SK-N-SH treated with all-trans-retinoic acid at 6 μM for 48 hours (cell line): ENCODE measurements around the gene ARHGEF40.

Experiments
- CREB5 ChIP-seq: fragments of 250-450 bp; sonication (Bioruptor Pico); IDR thresholded peaks from 2 replicates; pipeline ENCODE4 v1.5.1; 2020; ENCODE audit warnings: low read depth, mild to moderate bottlenecking, moderate library complexity
- CSDC2 ChIP-seq: fragments of 250-450 bp; sonication (Bioruptor Pico); IDR thresholded peaks from 2 replicates; pipeline ENCODE4 v1.5.0; 2020; ENCODE audit warnings: mild to moderate bottlenecking, moderate library complexity
- CSRNP3 ChIP-seq: fragments of 250-450 bp; sonication (Bioruptor Pico); IDR thresholded peaks from 2 replicates; pipeline ENCODE4 v1.5.1; 2021; ENCODE audit warnings: mild to moderate bottlenecking, moderate library complexity
- PATZ1 ChIP-seq: fragments of 250-450 bp; sonication (Bioruptor Pico); IDR thresholded peaks from 2 replicates; pipeline ENCODE4 v1.8.0; 2020; ENCODE audit warnings: mild to moderate bottlenecking, moderate library complexity, borderline replicate concordance
- RARB ChIP-seq: fragments of 250-450 bp; sonication (Bioruptor Pico); IDR thresholded peaks from 2 replicates; pipeline ENCODE4 v1.8.0; 2021; ENCODE audit warnings: mild to moderate bottlenecking, moderate library complexity
- TCF4 ChIP-seq: fragments of 250-450 bp; sonication (Bioruptor Pico); IDR thresholded peaks from 2 replicates; pipeline ENCODE4 v1.8.0; 2021; ENCODE audit warnings: mild to moderate bottlenecking, moderate library complexity, borderline replicate concordance
- ZC3H10 ChIP-seq: fragments of 250-450 bp; sonication (Bioruptor Pico); IDR thresholded peaks from 2 replicates; pipeline ENCODE4 v1.5.1; 2021; ENCODE audit warnings: mild to moderate bottlenecking, moderate library complexity
- ZFP30 ChIP-seq: fragments of 450-650 bp; formaldehyde crosslinking; IDR thresholded peaks from 2 replicates; pipeline ENCODE4 v1.5.0; 2022; ENCODE audit warnings: mild to moderate bottlenecking, moderate library complexity
- ZNF565 ChIP-seq: fragments of 450-650 bp; formaldehyde crosslinking; conservative IDR thresholded peaks from 2 replicates; pipeline ENCODE4 v1.5.0; 2020; ENCODE audit warnings: low read depth, mild to moderate bottlenecking, moderate library complexity
- ZNF70 ChIP-seq: fragments of 450-650 bp; formaldehyde crosslinking; IDR thresholded peaks from 2 replicates; pipeline ENCODE4 v1.5.0; 2020; ENCODE audit warnings: mild to moderate bottlenecking, moderate library complexity
- ZNF8 ChIP-seq: fragments of 450-650 bp; formaldehyde crosslinking; IDR thresholded peaks from 2 replicates; pipeline ENCODE4 v1.5.0; 2020; ENCODE audit warnings: mild to moderate bottlenecking, moderate library complexity

GRCh38 chr14:21106176-21106497 is 36.0 kb downstream of the ARHGEF40 start:
- TF ChIP-seq ZFP30 (CRISPR knock-in tag) (no peak), CREB5 (no peak), RARB (CRISPR knock-in tag) (no peak), PATZ1 (CRISPR knock-in tag) (no peak), ZNF8 (CRISPR knock-in tag) (no peak), ZNF565 (no peak), TCF4 (no peak), ZC3H10 (CRISPR knock-in tag) (no peak), CSRNP3 (CRISPR knock-in tag) (no peak), ZNF70 (CRISPR knock-in tag) (no peak), CSDC2 (no peak)
